Measurements from ENCODE around the gene SFXN5.
A peak's percentile ranks its signal among the peaks of the same experiment; 100 is the strongest.
"Not testable (repeated sequence)": the region's sequence is repeated elsewhere in the genome, so short reads cannot be mapped to it uniquely, and the experiment has no call there.

SFXN5 gene, protein sequence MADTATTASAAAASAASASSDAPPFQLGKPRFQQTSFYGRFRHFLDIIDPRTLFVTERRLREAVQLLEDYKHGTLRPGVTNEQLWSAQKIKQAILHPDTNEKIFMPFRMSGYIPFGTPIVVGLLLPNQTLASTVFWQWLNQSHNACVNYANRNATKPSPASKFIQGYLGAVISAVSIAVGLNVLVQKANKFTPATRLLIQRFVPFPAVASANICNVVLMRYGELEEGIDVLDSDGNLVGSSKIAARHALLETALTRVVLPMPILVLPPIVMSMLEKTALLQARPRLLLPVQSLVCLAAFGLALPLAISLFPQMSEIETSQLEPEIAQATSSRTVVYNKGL

DNA sequence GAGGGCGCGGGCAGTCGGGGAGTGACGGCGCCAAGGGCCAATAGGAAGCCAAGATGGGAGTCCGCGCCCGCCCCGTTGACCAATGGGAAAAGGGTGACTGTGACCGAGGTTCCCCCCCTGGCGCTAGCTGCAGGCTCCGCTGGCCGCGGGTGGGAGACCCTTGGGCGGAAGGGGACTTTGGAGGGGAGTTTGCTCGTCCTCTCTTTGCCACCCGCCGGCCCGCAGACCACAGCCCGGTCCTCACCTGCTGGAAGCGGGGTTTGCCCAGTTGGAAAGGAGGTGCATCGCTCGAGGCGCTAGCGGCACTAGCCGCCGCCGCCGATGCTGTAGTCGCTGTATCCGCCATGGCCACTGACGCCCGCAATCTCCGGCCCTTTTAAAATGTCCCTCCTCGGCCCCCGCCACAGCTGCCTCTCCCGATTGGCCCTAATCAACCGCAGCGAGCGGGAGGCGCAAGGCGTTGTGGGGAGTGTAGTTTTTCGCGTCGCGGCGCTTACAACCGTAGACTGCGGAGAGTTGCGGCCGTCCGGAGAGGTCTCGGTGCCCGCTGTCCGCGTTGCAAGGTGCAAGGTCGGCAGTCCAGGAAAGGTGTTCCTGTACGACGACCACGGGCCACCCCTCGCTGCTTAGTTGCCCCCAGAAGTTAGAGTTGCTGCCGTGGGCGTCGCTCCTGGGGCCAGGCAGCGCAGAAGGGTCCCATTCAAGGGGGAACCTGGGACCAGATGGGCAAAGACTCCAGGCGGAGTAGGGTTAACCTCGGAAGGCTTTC is at the start of gene SFXN5:
Gene SFXN5 (minus strand): TSS at position 353 of the 769 bp plus-strand sequence. CDS start 7 bp downstream, at position 346.
- TF ChIP-seq CTCF (IDR thresholded peaks at IDR 0.05; ENCODE audit: extremely low read depth, missing control alignments), result no peak
- DNase-seq (ENCODE audit: low spot score), result peak; percentile 99

DNA sequence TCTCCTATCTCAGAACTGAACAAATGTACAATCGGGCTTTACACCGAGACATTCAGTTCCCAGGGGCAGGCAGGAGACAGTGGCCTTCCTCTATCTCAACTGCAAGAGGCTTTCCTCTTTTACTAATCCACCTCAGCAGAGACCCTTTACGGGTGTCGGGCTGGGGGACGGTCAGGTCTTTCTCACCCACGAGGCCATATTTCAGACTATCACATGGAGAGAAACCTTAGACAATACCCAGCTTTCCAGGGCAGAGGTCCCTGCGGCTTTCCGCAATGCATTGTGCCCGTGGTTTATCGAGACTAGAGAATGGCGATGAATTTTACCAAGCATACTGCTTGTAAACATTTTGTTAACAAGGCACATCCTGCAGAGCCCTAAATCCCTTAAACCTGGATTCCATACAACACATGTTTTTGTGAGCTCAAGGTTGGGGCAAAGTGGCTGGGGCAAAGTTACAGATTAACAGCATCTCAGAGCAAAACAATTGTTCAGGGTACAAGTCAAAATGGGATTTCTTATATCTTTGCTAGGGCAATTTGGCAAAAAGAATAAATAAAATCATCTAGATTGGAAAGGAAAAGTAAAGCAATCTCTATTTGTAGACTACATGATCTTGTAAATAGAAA is 48.2 kb upstream of the SFXN5 start:
- DNase-seq (ENCODE audit: low spot score), result not testable (repeated sequence)

- no peak for TF ChIP-seq CTCF (IDR thresholded peaks at IDR 0.05; ENCODE audit: extremely low read depth, missing control alignments)
- DNase-seq (ENCODE audit: low spot score), result no peak
Observed at GRCh38 chr2:73117441-73117840, 45.9 kb upstream of the SFXN5 start.

- no peak for DNase-seq (ENCODE audit: low spot score)
- TF ChIP-seq CTCF (IDR thresholded peaks at IDR 0.05; ENCODE audit: extremely low read depth, missing control alignments), result no peak
Observed at GRCh38 chr2:73116182-73116960, 44.9 kb upstream of the SFXN5 start.

DNA sequence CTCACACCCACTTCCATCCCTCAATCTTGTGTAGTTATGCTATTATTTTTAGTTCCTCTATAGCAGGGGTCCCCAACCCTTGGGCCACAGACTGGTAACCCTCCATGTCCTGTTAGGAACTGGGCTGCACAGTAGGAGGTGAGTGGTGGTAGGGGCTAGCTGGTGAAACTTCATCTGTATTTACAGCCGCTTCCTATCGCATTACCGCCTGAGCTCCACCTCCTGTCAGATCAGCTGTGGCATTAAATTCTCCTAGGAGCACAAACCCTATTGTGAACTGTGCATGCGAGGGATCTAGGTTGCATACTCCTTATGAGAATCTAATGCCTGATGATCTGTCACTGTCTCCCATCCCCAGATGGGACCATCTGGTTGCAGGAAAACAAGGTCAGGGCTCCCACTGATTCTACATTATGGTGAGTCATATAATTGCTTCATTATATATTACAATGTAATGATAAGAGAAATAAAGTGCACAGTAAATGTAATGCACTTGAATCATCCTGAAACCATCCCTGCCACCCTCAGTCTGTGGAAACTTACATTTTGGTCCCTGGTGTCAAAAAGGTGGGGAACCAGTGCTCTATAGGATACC is 42.9 kb upstream of the SFXN5 start:
- no peak for TF ChIP-seq CTCF (IDR thresholded peaks at IDR 0.05; ENCODE audit: extremely low read depth, missing control alignments)
- DNase-seq (ENCODE audit: low spot score), result no peak

DNA sequence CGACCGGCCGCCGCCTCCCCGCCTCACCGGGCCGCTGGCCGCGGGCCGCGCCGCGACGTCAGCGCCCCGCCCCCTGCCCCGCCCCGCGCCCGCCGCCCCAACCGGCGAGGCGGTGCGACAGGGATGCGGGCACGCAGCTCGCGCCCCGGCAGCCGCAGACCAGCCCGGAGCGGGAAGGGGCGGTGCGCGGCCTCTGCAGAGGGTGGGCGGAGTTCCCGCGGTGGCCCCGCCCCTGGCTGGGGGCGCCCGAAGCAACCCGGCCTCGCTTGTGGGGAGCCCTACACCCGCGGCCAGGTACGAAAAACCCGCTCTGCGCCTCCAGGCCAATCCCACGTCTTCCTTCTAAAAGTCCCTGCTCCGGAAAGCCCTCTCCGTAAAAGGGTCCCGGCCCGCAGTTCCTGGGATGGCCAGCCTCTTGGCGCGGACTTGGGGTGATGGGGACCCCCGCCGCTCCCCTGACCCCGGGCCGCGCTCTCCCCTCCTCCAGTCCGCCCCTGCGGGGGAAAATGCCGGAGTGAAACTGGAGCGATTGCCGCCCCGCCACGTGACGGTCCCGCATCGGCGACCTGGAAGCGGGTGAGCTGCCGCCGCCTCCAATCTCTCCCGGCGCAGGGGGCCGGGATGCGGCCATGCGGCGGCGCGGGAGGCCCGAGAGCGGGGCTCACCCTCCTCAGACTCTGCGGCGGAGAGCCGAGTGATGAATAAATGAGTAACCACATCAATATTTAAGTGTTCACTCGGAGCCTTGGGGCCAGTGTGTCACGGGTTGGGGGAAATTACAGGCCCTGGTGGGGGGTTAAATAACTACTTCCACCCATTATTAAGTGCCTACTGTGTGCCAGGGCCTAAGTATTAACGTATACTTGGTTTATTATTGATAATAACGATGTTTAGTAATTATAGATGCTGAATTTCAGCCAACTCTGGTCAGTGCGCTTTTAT is 41.7 kb upstream of the SFXN5 start, which contains the start of gene RAB11FIP5:
Gene RAB11FIP5 (minus strand): TSS at position 36 of the 942 bp plus-strand sequence. CDS start 171 bp downstream, outside the sequence.
- peak; percentile 85 for DNase-seq (ENCODE audit: low spot score)
- no peak for TF ChIP-seq CTCF (IDR thresholded peaks at IDR 0.05; ENCODE audit: extremely low read depth, missing control alignments)

Data from GM20000 (cell line).